GM23338 (cell line): Measurements from ENCODE around the gene CAPN1. TPM values are rescaled to one million over a fixed set of nuclear protein-coding genes. Genes with fewer than 3 reads are reported as not detected.
"Not testable (repeated sequence)": the region's sequence is repeated elsewhere in the genome, so short reads cannot be mapped to it uniquely, and the experiment has no call there.

ENCODE experiments used
- ATAC-seq: fragments of 200-7000 bp; cut with Tn5 transposase; 3 replicates; pipeline ENCODE4 v1.9.1; 2020
- DNase-seq: peaks from one replicate; pipeline ENCODE4 v3.0.0-alpha.2; 2015; ENCODE audit warnings: low spot score
- H2AFZ ChIP-seq: fragments of 200-600 bp; sonication (generic); 2 replicates; pipeline ENCODE4 v1.8.0; 2016; ENCODE audit warnings: antibody characterized with exemption, mild to moderate bottlenecking, moderate library complexity
- H3F3A ChIP-seq: fragments of 200-600 bp; sonication (generic); replicated peaks from 2 replicates; pipeline ENCODE4 v1.8.0; 2017; ENCODE audit warnings: antibody characterized with exemption, mixed run types, low read depth
- H3K27ac ChIP-seq: fragments of 200-600 bp; sonication (generic); 2 replicates; pipeline ENCODE4 v1.6.1; 2016; ENCODE audit warnings: low read depth
- H3K27me3 ChIP-seq: fragments of 200-600 bp; sonication (generic); 2 replicates; pipeline ENCODE4 v1.8.0; 2016; ENCODE audit warnings: mild to moderate bottlenecking, mixed run types, moderate library complexity; ENCODE audit not compliant: insufficient read depth
- H3K36me3 ChIP-seq: fragments of 200-600 bp; sonication (generic); 2 replicates; pipeline ENCODE4 v1.8.0; 2016; ENCODE audit warnings: mild to moderate bottlenecking; ENCODE audit not compliant: insufficient read depth
- H3K4me1 ChIP-seq: fragments of 200-600 bp; sonication (generic); 2 replicates; pipeline ENCODE4 v1.8.0; 2016; ENCODE audit warnings: mild to moderate bottlenecking, moderate library complexity; ENCODE audit not compliant: insufficient read depth
- H3K4me2 ChIP-seq: fragments of 200-600 bp; sonication (generic); 2 replicates; pipeline ENCODE4 v1.7.1; 2017; ENCODE audit warnings: mixed run types
- H3K4me3 ChIP-seq: fragments of 200-600 bp; sonication (generic); 2 replicates; pipeline ENCODE4 v1.6.1; 2016; ENCODE audit warnings: mixed run types
- H3K79me2 ChIP-seq: fragments of 200-600 bp; sonication (generic); replicated peaks from 2 replicates; pipeline ENCODE4 v1.8.0; 2017; ENCODE audit warnings: mild to moderate bottlenecking; ENCODE audit not compliant: insufficient read depth
- H3K9me2 ChIP-seq: fragments of 200-600 bp; sonication (generic); 2 replicates; pipeline ENCODE4 v1.8.0; 2017; ENCODE audit not compliant: insufficient read depth
- H4K20me1 ChIP-seq: fragments of 200-600 bp; sonication (generic); replicated peaks from 2 replicates; pipeline ENCODE4 v1.8.0; 2017; ENCODE audit warnings: mild to moderate bottlenecking; ENCODE audit not compliant: insufficient read depth
- H3K27ac Mint-ChIP-seq: 2 replicates; pipeline ENCODE4 v1.8.0; 2020; ENCODE audit warnings: inconsistent platforms, mild to moderate bottlenecking, moderate library complexity, mixed read lengths
- H3K27me3 Mint-ChIP-seq: 3 replicates; pipeline ENCODE4 v1.8.0; 2022; ENCODE audit warnings: low read depth, mild to moderate bottlenecking, moderate library complexity, mixed read lengths, inconsistent platforms; ENCODE audit not compliant: insufficient read depth, poor library complexity
- H3K36me3 Mint-ChIP-seq: 3 replicates; pipeline ENCODE4 v1.8.0; 2021; ENCODE audit warnings: low read depth, mild to moderate bottlenecking, inconsistent platforms, moderate library complexity, mixed read lengths
- H3K4me1 Mint-ChIP-seq: 3 replicates; pipeline ENCODE4 v1.8.0; 2020; ENCODE audit warnings: mild to moderate bottlenecking, inconsistent platforms, mixed read lengths
- H3K4me3 Mint-ChIP-seq: 3 replicates; pipeline ENCODE4 v1.8.0; 2021; ENCODE audit warnings: moderate library complexity, mild to moderate bottlenecking, inconsistent platforms, mixed read lengths
- H3K9me3 Mint-ChIP-seq: 3 replicates; pipeline ENCODE4 v1.8.0; 2020; ENCODE audit warnings: moderate library complexity, mild to moderate bottlenecking, inconsistent platforms, mixed read lengths
- JUNB ChIP-seq: IDR thresholded peaks from one replicate; pipeline ENCODE4 v1.6.1; 2016; ENCODE audit warnings: antibody characterized with exemption; ENCODE audit not compliant: unreplicated experiment
- STAT1 ChIP-seq: IDR thresholded peaks from one replicate; pipeline ENCODE4 v1.6.1; 2016; ENCODE audit warnings: antibody characterized with exemption; ENCODE audit not compliant: unreplicated experiment
- polyA plus RNA-seq: library from polyadenylated mRNA; unstranded; fragments of >200 nt; fragmentation: Nextera tagmentation; extraction: Ambion mirVana; gene quantifications from 2 replicates; pipeline ENCODE4 v1.2.1, GENCODE V29; 2016
- total RNA-seq: library from RNA; depleted of rRNA; stranded (reverse); fragments of >200 nt; shearing (Covaris generic); gene quantifications from 2 replicates; pipeline ENCODE4 v1.2.3, GENCODE V29; 2014
- TF ChIP-seq, protein P1 (sequence below), 2 experiments: fragments of 200-600 bp in 1 of 2; sonication (generic) in 1 of 2; conservative IDR thresholded peaks; 2 replicates each; pipeline versions ENCODE4 v1.5.1 to v1.6.1; 2016 to 2017; ENCODE audit warnings: antibody characterized with exemption in 2 of 2, low read depth in 2 of 2, mild to moderate bottlenecking in 2 of 2, moderate library complexity in 1 of 2
- TF ChIP-seq, protein P2 (sequence below): IDR thresholded peaks from one replicate; pipeline ENCODE4 v1.6.1; 2018; ENCODE audit warnings: antibody characterized with exemption; ENCODE audit not compliant: unreplicated experiment
- TF ChIP-seq, protein P3 (sequence below): fragments of 250-450 bp; sonication (Bioruptor Pico); IDR thresholded peaks from 2 replicates; pipeline ENCODE4 v1.5.0; 2020; ENCODE audit warnings: mild to moderate bottlenecking, moderate library complexity

The CAPN1 gene
- total and polyA plus RNA-seq, 2 experiments from 2014 or later: 67.3 to 277 TPM

DNA sequence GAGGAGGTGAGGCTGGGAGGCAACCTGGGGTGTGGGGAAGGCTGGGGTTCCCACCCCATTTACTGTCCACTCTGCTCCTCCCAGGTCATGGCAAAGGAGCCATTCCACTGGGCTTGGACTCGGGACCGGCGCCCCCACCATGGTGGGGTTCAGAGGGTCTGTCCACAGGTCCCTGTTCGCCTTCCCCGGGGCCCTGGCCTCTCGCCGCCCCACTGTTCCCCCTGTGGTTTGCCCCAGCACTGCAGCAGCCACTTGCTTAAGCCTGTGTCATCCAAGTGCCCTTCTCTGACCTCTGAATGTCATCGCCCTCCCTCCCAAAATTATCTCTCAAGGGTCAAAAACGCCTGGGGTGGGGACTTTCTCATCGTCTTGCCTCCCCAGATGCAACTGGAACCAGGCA, 9.1 kb upstream of the CAPN1 start:
- peak; percentile 51 for ATAC-seq
- Mint-ChIP-seq H3K36me3 (no peaks in the 10 kb centered on the region), H3K9me3 (no peaks in the 10 kb centered on the region), H3K27ac (no peak overlapping the region; the same call in 1 of the 2 replicates), H3K4me3 (no peak overlapping the region), H3K4me1 (peaks cover 9% of the 10 kb centered on the region), H3K27me3 (peaks cover 9% of the 10 kb centered on the region)
- DNase-seq: no peak
- TF ChIP-seq, protein P1, sequence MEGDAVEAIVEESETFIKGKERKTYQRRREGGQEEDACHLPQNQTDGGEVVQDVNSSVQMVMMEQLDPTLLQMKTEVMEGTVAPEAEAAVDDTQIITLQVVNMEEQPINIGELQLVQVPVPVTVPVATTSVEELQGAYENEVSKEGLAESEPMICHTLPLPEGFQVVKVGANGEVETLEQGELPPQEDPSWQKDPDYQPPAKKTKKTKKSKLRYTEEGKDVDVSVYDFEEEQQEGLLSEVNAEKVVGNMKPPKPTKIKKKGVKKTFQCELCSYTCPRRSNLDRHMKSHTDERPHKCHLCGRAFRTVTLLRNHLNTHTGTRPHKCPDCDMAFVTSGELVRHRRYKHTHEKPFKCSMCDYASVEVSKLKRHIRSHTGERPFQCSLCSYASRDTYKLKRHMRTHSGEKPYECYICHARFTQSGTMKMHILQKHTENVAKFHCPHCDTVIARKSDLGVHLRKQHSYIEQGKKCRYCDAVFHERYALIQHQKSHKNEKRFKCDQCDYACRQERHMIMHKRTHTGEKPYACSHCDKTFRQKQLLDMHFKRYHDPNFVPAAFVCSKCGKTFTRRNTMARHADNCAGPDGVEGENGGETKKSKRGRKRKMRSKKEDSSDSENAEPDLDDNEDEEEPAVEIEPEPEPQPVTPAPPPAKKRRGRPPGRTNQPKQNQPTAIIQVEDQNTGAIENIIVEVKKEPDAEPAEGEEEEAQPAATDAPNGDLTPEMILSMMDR (conservative IDR thresholded peaks at IDR 0.05; ENCODE audit: low read depth in 2 of 2): peak in 1 of 2 experiments; percentile 16; a peak in 1 of 4 replicates
- TF ChIP-seq, protein P2, sequence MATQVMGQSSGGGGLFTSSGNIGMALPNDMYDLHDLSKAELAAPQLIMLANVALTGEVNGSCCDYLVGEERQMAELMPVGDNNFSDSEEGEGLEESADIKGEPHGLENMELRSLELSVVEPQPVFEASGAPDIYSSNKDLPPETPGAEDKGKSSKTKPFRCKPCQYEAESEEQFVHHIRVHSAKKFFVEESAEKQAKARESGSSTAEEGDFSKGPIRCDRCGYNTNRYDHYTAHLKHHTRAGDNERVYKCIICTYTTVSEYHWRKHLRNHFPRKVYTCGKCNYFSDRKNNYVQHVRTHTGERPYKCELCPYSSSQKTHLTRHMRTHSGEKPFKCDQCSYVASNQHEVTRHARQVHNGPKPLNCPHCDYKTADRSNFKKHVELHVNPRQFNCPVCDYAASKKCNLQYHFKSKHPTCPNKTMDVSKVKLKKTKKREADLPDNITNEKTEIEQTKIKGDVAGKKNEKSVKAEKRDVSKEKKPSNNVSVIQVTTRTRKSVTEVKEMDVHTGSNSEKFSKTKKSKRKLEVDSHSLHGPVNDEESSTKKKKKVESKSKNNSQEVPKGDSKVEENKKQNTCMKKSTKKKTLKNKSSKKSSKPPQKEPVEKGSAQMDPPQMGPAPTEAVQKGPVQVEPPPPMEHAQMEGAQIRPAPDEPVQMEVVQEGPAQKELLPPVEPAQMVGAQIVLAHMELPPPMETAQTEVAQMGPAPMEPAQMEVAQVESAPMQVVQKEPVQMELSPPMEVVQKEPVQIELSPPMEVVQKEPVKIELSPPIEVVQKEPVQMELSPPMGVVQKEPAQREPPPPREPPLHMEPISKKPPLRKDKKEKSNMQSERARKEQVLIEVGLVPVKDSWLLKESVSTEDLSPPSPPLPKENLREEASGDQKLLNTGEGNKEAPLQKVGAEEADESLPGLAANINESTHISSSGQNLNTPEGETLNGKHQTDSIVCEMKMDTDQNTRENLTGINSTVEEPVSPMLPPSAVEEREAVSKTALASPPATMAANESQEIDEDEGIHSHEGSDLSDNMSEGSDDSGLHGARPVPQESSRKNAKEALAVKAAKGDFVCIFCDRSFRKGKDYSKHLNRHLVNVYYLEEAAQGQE: no peak
- TF ChIP-seq STAT1: no peak
- TF ChIP-seq, protein P3, sequence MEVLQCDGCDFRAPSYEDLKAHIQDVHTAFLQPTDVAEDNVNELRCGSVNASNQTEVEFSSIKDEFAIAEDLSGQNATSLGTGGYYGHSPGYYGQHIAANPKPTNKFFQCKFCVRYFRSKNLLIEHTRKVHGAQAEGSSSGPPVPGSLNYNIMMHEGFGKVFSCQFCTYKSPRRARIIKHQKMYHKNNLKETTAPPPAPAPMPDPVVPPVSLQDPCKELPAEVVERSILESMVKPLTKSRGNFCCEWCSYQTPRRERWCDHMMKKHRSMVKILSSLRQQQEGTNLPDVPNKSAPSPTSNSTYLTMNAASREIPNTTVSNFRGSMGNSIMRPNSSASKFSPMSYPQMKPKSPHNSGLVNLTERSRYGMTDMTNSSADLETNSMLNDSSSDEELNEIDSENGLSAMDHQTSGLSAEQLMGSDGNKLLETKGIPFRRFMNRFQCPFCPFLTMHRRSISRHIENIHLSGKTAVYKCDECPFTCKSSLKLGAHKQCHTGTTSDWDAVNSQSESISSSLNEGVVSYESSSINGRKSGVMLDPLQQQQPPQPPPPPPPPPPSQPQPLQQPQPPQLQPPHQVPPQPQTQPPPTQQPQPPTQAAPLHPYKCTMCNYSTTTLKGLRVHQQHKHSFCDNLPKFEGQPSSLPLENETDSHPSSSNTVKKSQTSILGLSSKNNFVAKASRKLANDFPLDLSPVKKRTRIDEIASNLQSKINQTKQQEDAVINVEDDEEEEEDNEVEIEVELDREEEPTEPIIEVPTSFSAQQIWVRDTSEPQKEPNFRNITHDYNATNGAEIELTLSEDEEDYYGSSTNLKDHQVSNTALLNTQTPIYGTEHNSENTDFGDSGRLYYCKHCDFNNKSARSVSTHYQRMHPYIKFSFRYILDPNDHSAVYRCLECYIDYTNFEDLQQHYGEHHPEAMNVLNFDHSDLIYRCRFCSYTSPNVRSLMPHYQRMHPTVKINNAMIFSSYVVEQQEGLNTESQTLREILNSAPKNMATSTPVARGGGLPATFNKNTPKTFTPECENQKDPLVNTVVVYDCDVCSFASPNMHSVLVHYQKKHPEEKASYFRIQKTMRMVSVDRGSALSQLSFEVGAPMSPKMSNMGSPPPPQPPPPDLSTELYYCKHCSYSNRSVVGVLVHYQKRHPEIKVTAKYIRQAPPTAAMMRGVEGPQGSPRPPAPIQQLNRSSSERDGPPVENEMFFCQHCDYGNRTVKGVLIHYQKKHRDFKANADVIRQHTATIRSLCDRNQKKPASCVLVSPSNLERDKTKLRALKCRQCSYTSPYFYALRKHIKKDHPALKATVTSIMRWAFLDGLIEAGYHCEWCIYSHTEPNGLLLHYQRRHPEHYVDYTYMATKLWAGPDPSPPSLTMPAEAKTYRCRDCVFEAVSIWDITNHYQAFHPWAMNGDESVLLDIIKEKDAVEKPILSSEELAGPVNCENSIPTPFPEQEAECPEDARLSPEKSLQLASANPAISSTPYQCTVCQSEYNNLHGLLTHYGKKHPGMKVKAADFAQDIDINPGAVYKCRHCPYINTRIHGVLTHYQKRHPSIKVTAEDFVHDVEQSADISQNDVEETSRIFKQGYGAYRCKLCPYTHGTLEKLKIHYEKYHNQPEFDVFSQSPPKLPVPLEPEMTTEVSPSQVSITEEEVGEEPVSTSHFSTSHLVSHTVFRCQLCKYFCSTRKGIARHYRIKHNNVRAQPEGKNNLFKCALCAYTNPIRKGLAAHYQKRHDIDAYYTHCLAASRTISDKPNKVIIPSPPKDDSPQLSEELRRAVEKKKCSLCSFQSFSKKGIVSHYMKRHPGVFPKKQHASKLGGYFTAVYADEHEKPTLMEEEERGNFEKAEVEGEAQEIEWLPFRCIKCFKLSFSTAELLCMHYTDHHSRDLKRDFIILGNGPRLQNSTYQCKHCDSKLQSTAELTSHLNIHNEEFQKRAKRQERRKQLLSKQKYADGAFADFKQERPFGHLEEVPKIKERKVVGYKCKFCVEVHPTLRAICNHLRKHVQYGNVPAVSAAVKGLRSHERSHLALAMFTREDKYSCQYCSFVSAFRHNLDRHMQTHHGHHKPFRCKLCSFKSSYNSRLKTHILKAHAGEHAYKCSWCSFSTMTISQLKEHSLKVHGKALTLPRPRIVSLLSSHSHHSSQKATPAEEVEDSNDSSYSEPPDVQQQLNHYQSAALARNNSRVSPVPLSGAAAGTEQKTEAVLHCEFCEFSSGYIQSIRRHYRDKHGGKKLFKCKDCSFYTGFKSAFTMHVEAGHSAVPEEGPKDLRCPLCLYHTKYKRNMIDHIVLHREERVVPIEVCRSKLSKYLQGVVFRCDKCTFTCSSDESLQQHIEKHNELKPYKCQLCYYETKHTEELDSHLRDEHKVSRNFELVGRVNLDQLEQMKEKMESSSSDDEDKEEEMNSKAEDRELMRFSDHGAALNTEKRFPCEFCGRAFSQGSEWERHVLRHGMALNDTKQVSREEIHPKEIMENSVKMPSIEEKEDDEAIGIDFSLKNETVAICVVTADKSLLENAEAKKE (CRISPR knock-in tag): no peak
- no peak for TF ChIP-seq JUNB
- H3K4me1 ChIP-seq: no peaks in the 10 kb centered on the region
- H3K9me2 ChIP-seq: no peaks in the 10 kb centered on the region
- H3K27me3 ChIP-seq: no peaks in the 10 kb centered on the region
- no peaks in the 10 kb centered on the region for H4K20me1 ChIP-seq
- H3F3A ChIP-seq: no peaks in the 10 kb centered on the region
- H3K4me3 ChIP-seq: no peak overlapping the region
- no peaks in the 10 kb centered on the region for H3K79me2 ChIP-seq
- no peak overlapping the region for H2AFZ ChIP-seq
- H3K4me2 ChIP-seq: no peak overlapping the region
- no peaks in the 10 kb centered on the region for H3K36me3 ChIP-seq
- H3K27ac ChIP-seq: no peak overlapping the region

DNA sequence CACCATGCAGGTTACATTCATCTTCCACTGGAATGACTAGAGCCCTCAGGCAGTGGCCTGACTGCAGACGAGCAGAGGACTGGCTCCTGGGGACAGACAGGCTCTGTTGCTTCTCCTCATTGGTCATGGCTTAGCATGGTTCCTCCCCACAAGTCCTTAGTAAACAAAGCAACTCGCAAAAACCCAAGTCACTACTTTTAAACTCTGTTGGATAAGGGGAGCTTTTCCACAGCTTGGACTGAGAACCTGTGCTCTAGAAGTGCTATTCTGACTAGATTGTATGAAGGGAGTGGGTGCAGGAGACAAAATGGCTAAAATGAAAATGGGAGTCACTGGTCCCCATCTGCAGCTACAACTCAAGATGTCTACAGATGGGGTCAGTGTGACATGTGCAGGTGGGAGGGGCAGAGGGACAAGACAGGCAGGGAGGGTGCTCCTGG, 7.1 kb upstream of the CAPN1 start:
- ATAC-seq, H4K20me1 ChIP-seq: not testable (repeated sequence)

More for the DNA sequence above, 7.1 kb upstream of the CAPN1 start:
- H3K36me3 ChIP-seq, H3K9me3 Mint-ChIP-seq, H3K4me1 ChIP-seq, H3K27ac ChIP-seq, H3K4me3 Mint-ChIP-seq, H3F3A ChIP-seq, H3K36me3 Mint-ChIP-seq, H3K27me3 Mint-ChIP-seq, H3K9me2 ChIP-seq, H3K27me3 ChIP-seq, DNase-seq, H3K4me3 ChIP-seq, H3K4me1 Mint-ChIP-seq, H3K4me2 ChIP-seq, H3K79me2 ChIP-seq, H2AFZ ChIP-seq: not testable (repeated sequence)
- peak overlapping the region; percentile 23; the same call in 1 of the 2 replicates for H3K27ac Mint-ChIP-seq
